GM19240 (cell line): ENCODE results near the gene REPS1.

Experiments
- DNase-seq: peaks from one replicate; pipeline ENCODE4 v3.0.0; 2011; ENCODE audit warnings: low spot score; ENCODE audit not compliant: insufficient read length

Gene REPS1

DNA sequence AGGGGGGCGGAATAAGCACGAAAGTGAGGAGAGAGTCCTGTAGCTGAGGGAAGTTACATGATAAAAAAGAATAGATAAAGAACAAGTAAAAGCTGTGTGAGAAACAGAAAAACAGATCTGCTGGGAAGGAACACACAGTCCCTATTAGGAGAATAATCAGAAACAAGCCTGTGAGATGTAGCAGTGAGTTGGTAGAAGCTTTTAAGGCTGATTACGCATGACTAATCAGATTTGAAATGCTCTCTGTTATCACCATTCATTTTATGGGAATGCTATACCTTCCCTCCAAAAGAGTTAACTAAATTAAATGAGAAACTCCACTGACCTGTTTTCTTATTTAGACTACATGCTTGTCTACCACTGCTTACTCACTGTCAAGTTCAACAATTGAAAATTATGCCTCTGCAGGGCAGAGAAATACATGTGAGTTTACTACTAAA is 15.8 kb downstream of the REPS1 start:
- no peak for DNase-seq

DNA sequence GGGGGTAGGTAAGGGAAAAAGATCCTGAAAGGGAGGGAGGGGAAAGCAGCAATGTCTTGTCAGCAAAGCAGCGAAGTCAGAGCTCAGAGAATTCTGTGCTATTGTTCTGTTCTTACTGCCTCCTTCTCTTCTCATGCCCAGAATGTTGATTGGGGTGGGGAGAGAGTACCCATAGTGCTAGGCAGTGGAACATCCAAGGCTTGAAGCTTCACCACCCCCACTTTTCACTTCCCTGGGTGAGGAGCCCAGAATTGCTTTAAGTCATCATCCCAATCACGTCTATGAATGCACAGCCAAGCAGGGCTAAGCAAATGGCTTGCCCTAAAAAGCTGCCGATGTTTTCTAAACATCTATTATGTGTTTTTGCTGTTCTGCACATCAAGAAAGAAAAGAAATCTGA is 16.5 kb downstream of the REPS1 start:
- no peak for DNase-seq

DNA sequence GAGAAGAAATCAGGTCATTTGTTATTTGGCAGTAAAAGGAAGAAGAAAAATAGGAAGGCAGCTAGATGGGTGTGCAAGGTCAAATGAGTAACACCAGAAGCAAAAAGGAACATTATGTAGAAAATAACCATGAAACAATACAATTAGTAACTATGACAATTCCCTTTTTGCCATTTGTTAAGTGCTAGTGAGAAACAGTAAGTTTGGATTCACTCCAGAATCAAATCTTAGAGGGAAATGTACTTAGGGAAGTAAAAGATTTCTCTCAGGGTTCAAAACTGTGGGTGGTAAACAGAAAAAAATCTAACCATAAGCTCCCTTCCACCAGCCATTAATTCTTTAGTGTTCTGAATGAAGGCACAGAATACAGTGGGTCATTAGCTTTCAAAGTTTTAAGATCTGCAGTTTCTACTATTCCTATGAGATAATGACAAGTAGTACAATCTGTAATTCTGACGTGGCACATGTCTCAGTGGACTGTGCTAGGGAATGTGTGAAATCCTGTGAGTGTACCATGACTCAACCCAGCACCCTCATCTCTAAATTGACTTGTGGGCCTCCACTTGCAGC is 17.1 kb downstream of the REPS1 start:
- DNase-seq: no peak

DNA sequence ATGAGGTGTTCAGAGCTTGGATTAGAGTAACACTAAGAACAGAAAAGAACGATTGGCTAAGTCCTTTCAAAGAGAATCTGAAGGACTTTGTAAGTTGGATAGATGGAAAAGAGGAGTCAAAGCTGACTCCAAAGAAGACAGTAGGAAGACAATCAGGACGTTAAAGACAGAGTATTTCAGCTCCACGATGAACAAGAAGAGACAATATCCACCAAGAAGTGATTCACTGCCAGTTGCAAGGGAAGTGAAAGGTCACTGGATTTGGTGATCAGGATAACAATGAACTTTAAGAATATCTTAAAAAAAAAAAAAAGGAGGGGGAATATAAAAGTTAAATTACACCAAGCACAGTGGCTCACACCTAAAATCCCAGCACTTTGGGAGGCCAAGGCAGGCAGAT is 17.9 kb downstream of the REPS1 start:
- no peak for DNase-seq

GRCh38 chr6:138966870-138967269 is 21.2 kb downstream of the REPS1 start:
- DNase-seq: no peak

GRCh38 chr6:138965971-138966370 is 22.1 kb downstream of the REPS1 start:
- DNase-seq: no peak

GRCh38 chr6:138965291-138965874 is 22.7 kb downstream of the REPS1 start:
- no peak for DNase-seq

GRCh38 chr6:138964012-138964411 is 24.0 kb downstream of the REPS1 start:
- DNase-seq: no peak

DNA sequence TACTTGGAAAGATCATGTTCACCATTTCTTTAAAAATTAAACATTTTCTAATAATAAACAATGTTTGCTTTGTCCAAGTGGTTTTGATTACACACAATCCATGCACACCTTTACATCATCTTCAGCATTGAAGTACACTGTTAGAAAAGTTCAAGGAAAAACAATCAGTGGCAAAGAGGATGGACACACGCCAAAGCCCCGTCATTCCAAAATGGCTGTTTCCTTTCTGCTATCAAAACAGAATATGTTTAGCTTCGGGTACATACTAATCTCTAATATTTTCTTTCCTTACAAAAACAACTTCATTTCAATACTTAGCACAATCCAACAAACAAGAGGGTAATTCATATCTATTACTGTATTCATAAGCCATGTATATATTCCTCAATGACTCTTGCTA is 24.5 kb downstream of the REPS1 start:
- no peak for DNase-seq

DNA sequence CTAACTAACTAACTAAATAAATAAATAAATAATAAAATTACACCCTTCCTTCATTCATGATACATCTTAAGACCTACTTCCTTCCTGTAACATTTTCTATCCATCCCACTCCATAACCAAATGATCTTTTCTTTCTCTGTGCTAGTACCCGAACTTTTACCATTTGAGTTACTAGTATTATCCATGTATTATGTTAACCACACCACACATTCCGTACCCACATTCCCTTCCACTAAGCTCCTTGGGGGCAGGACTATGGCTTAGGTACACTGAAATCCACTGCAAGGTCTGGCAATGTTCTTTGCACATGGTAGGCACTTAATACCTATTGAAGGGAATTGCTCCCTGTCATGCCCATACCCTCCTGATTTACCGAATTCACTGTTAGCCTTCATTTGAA is 24.9 kb downstream of the REPS1 start:
- DNase-seq: no peak

DNA sequence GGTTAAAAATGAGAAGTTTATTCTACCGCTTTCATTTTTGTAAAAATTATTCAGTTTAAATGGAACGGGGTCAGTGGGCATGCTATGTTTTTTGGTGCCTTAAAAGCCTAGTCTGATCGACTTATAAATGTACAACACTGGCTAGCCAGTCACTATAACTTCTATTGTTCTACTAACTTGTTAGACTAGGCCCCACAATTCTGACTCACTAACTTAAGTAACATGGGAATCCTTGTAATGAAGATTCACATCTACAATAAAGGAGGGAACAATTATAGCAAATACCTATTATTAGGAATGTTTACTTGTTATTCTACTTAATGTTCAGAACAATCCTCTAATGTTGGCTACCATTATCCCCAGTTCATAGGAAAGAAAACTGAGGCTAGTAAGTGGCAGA is 28.5 kb downstream of the REPS1 start:
- DNase-seq: no peak

GRCh38 chr6:138958595-138958994 is 29.5 kb downstream of the REPS1 start:
- no peak for DNase-seq

DNA sequence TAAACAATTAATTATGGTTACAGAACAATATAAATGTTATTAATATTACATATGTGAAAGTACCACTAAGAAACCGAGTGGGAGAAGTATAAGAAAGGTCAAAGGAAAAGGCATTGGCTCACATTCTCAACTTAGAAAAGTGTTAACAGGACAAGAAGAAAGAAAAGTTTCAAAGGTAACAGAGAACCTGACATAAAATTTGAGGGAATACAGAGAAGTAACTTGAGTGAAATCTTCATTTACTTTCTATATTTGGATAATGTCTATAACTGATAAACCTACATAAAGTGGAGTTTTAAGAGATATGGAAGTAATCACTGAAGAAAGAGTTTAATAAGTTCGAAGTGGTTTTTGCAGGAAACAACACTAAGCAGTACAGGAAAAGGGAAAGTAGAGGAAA is 30.1 kb downstream of the REPS1 start:
- no peak for DNase-seq

DNA sequence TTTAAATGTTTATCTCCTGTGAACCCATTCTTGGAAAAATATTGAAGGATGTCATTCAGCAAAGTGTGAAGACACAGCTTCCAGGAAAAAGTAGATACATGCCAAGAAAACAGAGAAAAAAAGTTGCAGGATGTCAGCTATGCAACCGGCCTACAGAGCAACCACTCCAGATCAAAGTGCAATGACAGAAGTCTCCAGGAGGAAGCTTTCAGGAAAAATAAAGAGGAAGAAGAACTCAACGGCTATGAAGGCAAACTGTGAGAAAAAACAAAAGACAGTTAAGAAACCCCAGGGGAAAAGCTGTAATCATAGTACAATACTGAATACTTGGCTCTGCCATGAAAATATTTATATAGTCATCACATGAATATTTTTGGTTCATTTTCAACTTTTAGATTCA is 30.6 kb downstream of the REPS1 start:
- DNase-seq: no peak

DNA sequence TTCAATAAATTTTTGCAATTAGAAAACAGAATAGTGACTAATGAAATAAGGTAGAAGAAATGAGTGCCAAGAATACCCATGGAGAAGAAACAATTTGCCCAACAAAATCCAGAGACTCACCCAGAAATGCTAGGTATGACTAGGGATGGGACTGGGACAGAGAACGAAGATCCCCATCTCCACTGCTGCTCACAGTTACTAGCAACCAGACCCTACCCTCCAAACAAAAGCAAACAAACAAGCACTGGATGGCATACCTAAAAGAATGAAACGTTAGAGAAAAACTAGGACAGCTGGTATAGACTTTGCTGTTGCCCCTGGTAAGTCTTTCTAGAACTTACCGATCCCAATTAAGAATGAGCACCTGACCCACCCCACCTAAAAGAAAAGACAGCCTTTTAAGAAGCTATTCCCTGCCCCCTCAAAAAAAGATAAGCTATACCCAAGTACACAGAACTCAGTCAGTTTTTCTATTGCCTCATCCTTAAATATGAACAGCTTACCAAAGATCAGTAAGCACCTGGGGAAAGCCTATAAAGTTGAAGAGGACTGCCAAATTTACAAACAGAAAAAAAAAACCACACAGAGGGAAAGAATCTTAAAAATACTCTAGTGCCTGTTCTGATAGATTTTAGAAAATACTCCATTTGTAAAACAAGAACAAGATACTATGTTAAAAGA is 31.7 kb downstream of the REPS1 start:
- DNase-seq: no peak

DNA sequence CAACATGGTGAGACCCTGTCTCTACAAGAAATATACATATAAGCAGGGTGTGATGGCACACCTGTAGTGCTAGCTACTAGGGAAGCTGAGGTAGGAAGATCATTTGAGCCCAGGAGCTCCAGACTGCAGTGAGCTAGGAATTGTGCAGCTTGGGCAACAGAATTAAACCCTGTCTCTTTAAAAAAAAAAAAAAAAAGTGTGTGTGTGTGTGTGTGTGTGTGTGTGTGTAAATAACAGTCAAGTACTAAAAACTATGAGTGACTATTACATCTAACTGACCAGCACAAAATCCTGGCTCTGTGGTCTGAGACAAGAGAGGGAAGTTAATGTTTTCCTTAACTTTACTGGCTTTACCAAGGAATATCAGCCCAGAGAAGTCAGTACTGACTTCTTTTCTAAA is 32.8 kb downstream of the REPS1 start:
- DNase-seq: no peak

DNA sequence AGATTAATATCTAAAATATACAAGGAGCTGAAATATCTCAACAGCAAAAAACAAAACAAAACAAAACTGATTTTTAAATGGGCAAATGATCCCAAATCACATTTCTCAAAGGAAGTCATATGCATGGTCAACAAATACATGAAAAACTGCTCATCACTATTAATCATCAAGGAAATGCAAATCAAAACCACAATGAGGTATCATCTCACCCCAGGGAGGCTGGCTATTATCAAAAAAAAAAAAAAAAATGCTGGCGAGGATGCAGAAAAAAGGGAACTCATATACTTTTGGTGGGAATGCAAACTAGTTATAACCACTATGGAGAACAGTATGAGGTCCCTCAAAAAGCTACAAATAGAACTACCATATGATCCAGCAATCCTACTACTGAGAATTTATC is 34.6 kb downstream of the REPS1 start:
- DNase-seq: no peak

GRCh38 chr6:138948546-138949179 is 39.4 kb downstream of the REPS1 start:
- no peak for DNase-seq

GRCh38 chr6:138948004-138948403 is 40.0 kb downstream of the REPS1 start:
- DNase-seq: no peak

DNA sequence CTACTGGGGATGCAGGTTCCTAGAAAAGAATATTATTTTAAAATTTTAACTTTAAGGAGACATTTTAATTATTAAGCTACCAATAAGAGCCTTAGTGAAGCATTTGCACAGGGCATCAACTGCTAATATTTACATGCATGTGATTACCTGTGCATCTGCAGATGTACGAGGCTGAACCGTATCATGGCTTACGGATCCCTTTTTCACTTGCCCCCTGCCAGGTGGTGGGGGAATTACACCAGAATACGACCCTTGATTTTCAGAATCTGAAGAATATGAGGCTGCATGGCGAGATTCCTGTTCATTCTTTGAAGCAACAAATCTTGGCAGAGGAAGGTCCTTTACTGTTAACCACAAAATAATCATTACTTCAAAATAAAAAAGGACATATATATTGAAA is 42.7 kb downstream of the REPS1 start:
- DNase-seq: no peak

DNA sequence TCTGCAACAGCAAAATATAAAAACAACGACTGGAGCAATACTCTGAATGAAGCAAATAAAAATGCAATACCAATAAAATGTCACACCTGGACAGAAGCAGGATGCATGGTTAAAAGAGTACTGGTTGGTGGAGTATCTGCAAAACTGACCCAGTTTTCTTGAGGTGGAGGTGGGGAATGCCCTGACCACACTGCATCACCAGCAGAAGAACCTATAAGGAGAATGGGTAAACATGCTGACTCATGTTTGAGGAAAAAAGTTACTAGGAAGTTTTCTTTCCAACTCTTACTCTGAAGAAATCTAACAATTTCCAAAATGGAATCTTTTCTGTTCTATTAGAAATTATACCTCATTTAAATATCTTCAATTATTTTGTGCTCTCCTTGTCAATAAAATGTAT is 43.6 kb downstream of the REPS1 start:
- DNase-seq: no peak

GRCh38 chr6:138943089-138943625 is 44.9 kb downstream of the REPS1 start:
- DNase-seq: no peak
